PFSK-1 (cell line): ENCODE measurements around the gene LDLRAD4.

Experiments used
- FOXP2 ChIP-seq: optimal IDR thresholded peaks from 2 replicates; pipeline ENCODE3; 2011; ENCODE audit warnings: borderline replicate concordance, control low read depth, inconsistent platforms; ENCODE audit not compliant: insufficient read depth; ENCODE audit errors: extremely low read length, extremely low read depth
- POLR2AphosphoS5 ChIP-seq: IDR thresholded peaks from 2 replicates; pipeline ENCODE4 v1.6.1; 2012; ENCODE audit warnings: low read depth, mild to moderate bottlenecking, control low read depth, low read length, moderate library complexity
- REST ChIP-seq, 2 experiments: IDR thresholded peaks; 2 replicates each; pipeline versions ENCODE4 v1.6.1 to v1.8.0; 2011 to 2012; ENCODE audit warnings: low read depth in 2 of 2, low read length in 2 of 2, control low read depth in 1 of 2, inconsistent platforms in 1 of 2, mild to moderate bottlenecking in 1 of 2, moderate library complexity in 1 of 2; ENCODE audit not compliant: insufficient read depth in 1 of 2
- SIN3A ChIP-seq: IDR thresholded peaks from 2 replicates; pipeline ENCODE4 v1.6.1; 2012; ENCODE audit warnings: mild to moderate bottlenecking, low read length, moderate library complexity, borderline replicate concordance; ENCODE audit not compliant: insufficient read depth
- TAF1 ChIP-seq: IDR thresholded peaks from 2 replicates; pipeline ENCODE4 v1.6.1; 2012; ENCODE audit warnings: low read length, control low read depth, borderline replicate concordance; ENCODE audit not compliant: insufficient read depth

Gene LDLRAD4

GRCh38 chr18:13328213-13328612 is 109.7 kb downstream of the LDLRAD4 start:
- TF ChIP-seq REST (IDR thresholded peaks at IDR 0.05; ENCODE audit: insufficient read depth in 1 of 2, low read depth in 2 of 2, low read length in 2 of 2) = no peak
- no peak for TF ChIP-seq POLR2AphosphoS5
- TF ChIP-seq SIN3A = no peak
- no peak for TF ChIP-seq TAF1
- TF ChIP-seq FOXP2 = no peak

- TF ChIP-seq REST (IDR thresholded peaks at IDR 0.05; ENCODE audit: insufficient read depth in 1 of 2, low read depth in 2 of 2, low read length in 2 of 2) (no peak), FOXP2 (no peak), POLR2AphosphoS5 (no peak), SIN3A (no peak), TAF1 (no peak)
Observed at GRCh38 chr18:13330996-13331395, 112.4 kb downstream of the LDLRAD4 start.

- no peak for TF ChIP-seq REST (IDR thresholded peaks at IDR 0.05; ENCODE audit: insufficient read depth in 1 of 2, low read depth in 2 of 2, low read length in 2 of 2)
- TF ChIP-seq TAF1 = no peak
- TF ChIP-seq POLR2AphosphoS5 = no peak
- no peak for TF ChIP-seq FOXP2
- no peak for TF ChIP-seq SIN3A
Observed at GRCh38 chr18:13331846-13332245, 113.3 kb downstream of the LDLRAD4 start.

- TF ChIP-seq POLR2AphosphoS5 (no peak), SIN3A (no peak), TAF1 (no peak), REST (IDR thresholded peaks at IDR 0.05; ENCODE audit: insufficient read depth in 1 of 2, low read depth in 2 of 2, low read length in 2 of 2) (no peak)
Observed at GRCh38 chr18:13332874-13333273, 114.3 kb downstream of the LDLRAD4 start.

GRCh38 chr18:13335903-13336302 is 117.3 kb downstream of the LDLRAD4 start:
- TF ChIP-seq SIN3A = no peak
- no peak for TF ChIP-seq POLR2AphosphoS5
- no peak for TF ChIP-seq TAF1
- TF ChIP-seq FOXP2 = no peak
- no peak for TF ChIP-seq REST (IDR thresholded peaks at IDR 0.05; ENCODE audit: insufficient read depth in 1 of 2, low read depth in 2 of 2, low read length in 2 of 2)
